HepG2 (cell line): Measurements from ENCODE around the gene MBIP. TPM values are rescaled to one million over a fixed set of nuclear protein-coding genes. Genes with fewer than 3 reads are reported as not detected.

Experiments
- E2F2 ChIP-seq: sonication (generic); formaldehyde crosslinking; IDR thresholded peaks from 2 replicates; pipeline ENCODE4 v1.4.0; 2020; ENCODE audit warnings: missing genetic modification reagents, borderline replicate concordance
- E2F5 ChIP-seq: sonication (generic); formaldehyde crosslinking; conservative IDR thresholded peaks from 2 replicates; pipeline ENCODE4 v1.4.0; 2020; ENCODE audit warnings: missing genetic modification reagents
- ELF4 ChIP-seq: sonication (generic); formaldehyde crosslinking; IDR thresholded peaks from 2 replicates; pipeline ENCODE4 v1.5.0; 2020; ENCODE audit warnings: missing genetic modification reagents, mild to moderate bottlenecking, moderate library complexity, borderline replicate concordance
- GRHL1 ChIP-seq: sonication (generic); formaldehyde crosslinking; conservative IDR thresholded peaks from 2 replicates; pipeline ENCODE4 v1.8.0; 2022; ENCODE audit warnings: missing genetic modification reagents
- HDAC2 ChIP-seq: sonication (generic); formaldehyde crosslinking; IDR thresholded peaks from 2 replicates; pipeline ENCODE4 v1.4.0; 2020; ENCODE audit warnings: missing genetic modification reagents
- HNRNPLL ChIP-seq: fragments of 200-400 bp; formaldehyde crosslinking; IDR thresholded peaks from 2 replicates; pipeline ENCODE4 v1.6.1; 2017; ENCODE audit warnings: mild to moderate bottlenecking, low read depth, low read length; ENCODE audit not compliant: poor library complexity, severe bottlenecking
- IRX3 ChIP-seq: sonication (generic); formaldehyde crosslinking; IDR thresholded peaks from 2 replicates; pipeline ENCODE4 v1.8.1; 2023; ENCODE audit warnings: mild to moderate bottlenecking, low read depth, missing genetic modification reagents, borderline replicate concordance
- KLF15 ChIP-seq: sonication (generic); formaldehyde crosslinking; IDR thresholded peaks from 2 replicates; pipeline ENCODE4 v1.8.1; 2023; ENCODE audit warnings: borderline replicate concordance, mild to moderate bottlenecking, inconsistent platforms, missing genetic modification reagents, mixed read lengths
- KLF16 ChIP-seq, 2 experiments: sonication (generic) in 1 of 2; formaldehyde crosslinking in 1 of 2; IDR thresholded peaks; 2 replicates each; pipeline versions ENCODE4 v1.6.1 to v1.8.0; 2016 to 2023; ENCODE audit warnings: missing genetic modification reagents in 2 of 2, missing compliant biosample characterization in 1 of 2
- MAX ChIP-seq: IDR thresholded peaks from 2 replicates; pipeline ENCODE4 v1.6.1; 2012; ENCODE audit warnings: inconsistent platforms
- MAZ ChIP-seq, 2 experiments: sonication (generic) in 1 of 2; formaldehyde crosslinking in 1 of 2; IDR thresholded peaks; 2 replicates each; pipeline versions ENCODE4 v1.5.0 to v1.6.1; 2012 to 2020; ENCODE audit warnings: low read depth in 2 of 2, mild to moderate bottlenecking in 2 of 2, borderline replicate concordance in 1 of 2, improper control_type of control experiment in 1 of 2, low read length in 1 of 2, missing genetic modification reagents in 1 of 2, moderate library complexity in 1 of 2
- MIER2 ChIP-seq: IDR thresholded peaks from 2 replicates; pipeline ENCODE4 v1.6.1; 2016; ENCODE audit warnings: missing biosample characterization, missing genetic modification reagents
- MYNN ChIP-seq: sonication (generic); formaldehyde crosslinking; IDR thresholded peaks from 2 replicates; pipeline ENCODE4 v1.4.0; 2020; ENCODE audit warnings: mild to moderate bottlenecking, low read depth, missing genetic modification reagents
- NCOA2 ChIP-seq: sonication (generic); formaldehyde crosslinking; IDR thresholded peaks from 2 replicates; pipeline ENCODE4 v1.8.0; 2022; ENCODE audit warnings: inconsistent platforms
- POLR2AphosphoS5 ChIP-seq: IDR thresholded peaks from 2 replicates; pipeline ENCODE4 v1.6.1; 2012; ENCODE audit warnings: low read depth, low read length
- SALL1 ChIP-seq: sonication (generic); formaldehyde crosslinking; IDR thresholded peaks from 2 replicates; pipeline ENCODE4 v1.8.0; 2022; ENCODE audit warnings: mild to moderate bottlenecking, missing genetic modification reagents
- SIX1 ChIP-seq: sonication (generic); formaldehyde crosslinking; IDR thresholded peaks from 2 replicates; pipeline ENCODE4 v1.4.0; 2020; ENCODE audit warnings: missing genetic modification reagents, borderline replicate concordance
- THAP8 ChIP-seq: sonication (generic); formaldehyde crosslinking; IDR thresholded peaks from 2 replicates; pipeline ENCODE4 v1.5.1; 2020; ENCODE audit warnings: missing genetic modification reagents, mild to moderate bottlenecking, borderline replicate concordance
- TRIM24 ChIP-seq: sonication (generic); formaldehyde crosslinking; IDR thresholded peaks from 2 replicates; pipeline ENCODE4 v1.8.0; 2022; ENCODE audit warnings: mild to moderate bottlenecking, missing genetic modification reagents
- YEATS2 ChIP-seq: sonication (generic); formaldehyde crosslinking; IDR thresholded peaks from 2 replicates; pipeline ENCODE4 v1.4.0; 2020; ENCODE audit warnings: missing genetic modification reagents, borderline replicate concordance
- ZKSCAN5 ChIP-seq: sonication (generic); formaldehyde crosslinking; IDR thresholded peaks from 2 replicates; pipeline ENCODE4 v1.5.1; 2020; ENCODE audit warnings: mild to moderate bottlenecking, missing genetic modification reagents
- ZNF274 ChIP-seq: sonication (generic); formaldehyde crosslinking; IDR thresholded peaks from 2 replicates; pipeline ENCODE4 v1.5.1; 2020; ENCODE audit warnings: mild to moderate bottlenecking, missing genetic modification reagents
- ZNF431 ChIP-seq: sonication (generic); formaldehyde crosslinking; IDR thresholded peaks from 2 replicates; pipeline ENCODE4 v1.9.0; 2022; ENCODE audit warnings: missing genetic modification reagents, low read depth, mild to moderate bottlenecking, borderline replicate concordance
- ZNF496 ChIP-seq: sonication (generic); formaldehyde crosslinking; IDR thresholded peaks from 2 replicates; pipeline ENCODE4 v1.8.1; 2023; ENCODE audit warnings: mild to moderate bottlenecking, moderate library complexity, missing genetic modification reagents; ENCODE audit not compliant: insufficient replicate concordance
- ZNF501 ChIP-seq: sonication (generic); formaldehyde crosslinking; IDR thresholded peaks from 2 replicates; pipeline ENCODE4 v1.5.1; 2020; ENCODE audit warnings: mild to moderate bottlenecking, moderate library complexity, missing genetic modification reagents
- ZNF598 ChIP-seq: sonication (generic); formaldehyde crosslinking; IDR thresholded peaks from 2 replicates; pipeline ENCODE4 v1.5.1; 2020; ENCODE audit warnings: mild to moderate bottlenecking, missing genetic modification reagents, borderline replicate concordance
- ZNF720 ChIP-seq: sonication (generic); formaldehyde crosslinking; IDR thresholded peaks from 2 replicates; pipeline ENCODE4 v1.4.0; 2020; ENCODE audit warnings: missing genetic modification reagents
- polyA plus RNA-seq, 8 experiments: library from polyadenylated mRNA; depleted of rRNA in 3 of 8; stranded (reverse) in 7 of 8; unstranded in 1 of 8; fragments of >200 nt; fragmentation: Illumina TruSeq in 4 of 8; extraction: Trizol in 4 of 8; gene quantifications; 2 replicates each; pipeline versions ENCODE4 v1.2.1 to v1.2.3, GENCODE V29; 2011 to 2016; ENCODE audit warnings: low read depth in 4 of 8, missing spikeins in 1 of 8, mixed read lengths in 1 of 8; ENCODE audit not compliant: insufficient read depth in 1 of 8
- total RNA-seq, 5 experiments: library from RNA; depleted of rRNA; stranded (reverse); fragments of >200 nt; fragmentation: Illumina TruSeq; extraction: Trizol; gene quantifications; 2 replicates each; pipeline ENCODE4 v1.2.3, GENCODE V29; 2016; ENCODE audit warnings: low read depth in 1 of 5

Gene MBIP
- total and polyA plus RNA-seq, 2 of the 13 experiments (the other 11 are each of a cell fraction or from before 2014, with no cell fraction given), result 48.1 to 48.6 TPM

- TF ChIP-seq E2F5 (CRISPR knock-in tag) (no peak), POLR2AphosphoS5 (no peak), ZNF431 (no peak), NCOA2 (CRISPR knock-in tag) (no peak), YEATS2 (no peak), MAZ (IDR thresholded peaks at IDR 0.05; ENCODE audit: borderline replicate concordance, low read depth, low read length) (no peak), MAZ (CRISPR knock-in tag; IDR thresholded peaks at IDR 0.05; ENCODE audit: low read depth) (no peak), ZKSCAN5 (CRISPR knock-in tag) (no peak), E2F2 (0 out of 2 replicates have a peak, but pooled peaks have one; percentile 41), THAP8 (CRISPR knock-in tag) (no peak), SALL1 (CRISPR knock-in tag) (no peak), GRHL1 (no peak), MIER2 (CRISPR knock-in tag) (no peak), ZNF598 (CRISPR knock-in tag) (no peak), MYNN (CRISPR knock-in tag) (no peak), ELF4 (CRISPR knock-in tag) (no peak), HDAC2 (CRISPR knock-in tag) (no peak), HNRNPLL (no peak), KLF16 (CRISPR knock-in tag; IDR thresholded peaks at IDR 0.05) (no peak), MAX (no peak; the same call in 1 of the 2 replicates), TRIM24 (CRISPR knock-in tag) (no peak), ZNF496 (CRISPR knock-in tag) (no peak), ZNF501 (CRISPR knock-in tag) (peak; percentile 69; the same call in 1 of the 2 replicates), SIX1 (CRISPR knock-in tag) (no peak), KLF15 (CRISPR knock-in tag) (no peak), ZNF274 (no peak), ZNF720 (CRISPR knock-in tag) (no peak), IRX3 (CRISPR knock-in tag) (no peak)
Measured at GRCh38 chr14:36320897-36321381, 502 bp upstream of the MBIP start (continued).
